B cell (primary cell): Measurements from ENCODE around the gene KDM4F.

Experiments used
- EZH2 ChIP-seq: IDR thresholded peaks from 2 replicates; pipeline ENCODE4 v1.6.1; 2012; ENCODE audit warnings: borderline replicate concordance, low read depth, mild to moderate bottlenecking, moderate library complexity, low read length; ENCODE audit not compliant: insufficient read depth, poor library complexity, severe bottlenecking
- TF ChIP-seq, protein P1 (sequence below): fragments of 200-600 bp; IDR thresholded peaks from one replicate; pipeline ENCODE4 v1.8.0; 2022; ENCODE audit warnings: antibody characterized with exemption, mild to moderate bottlenecking

DNA sequence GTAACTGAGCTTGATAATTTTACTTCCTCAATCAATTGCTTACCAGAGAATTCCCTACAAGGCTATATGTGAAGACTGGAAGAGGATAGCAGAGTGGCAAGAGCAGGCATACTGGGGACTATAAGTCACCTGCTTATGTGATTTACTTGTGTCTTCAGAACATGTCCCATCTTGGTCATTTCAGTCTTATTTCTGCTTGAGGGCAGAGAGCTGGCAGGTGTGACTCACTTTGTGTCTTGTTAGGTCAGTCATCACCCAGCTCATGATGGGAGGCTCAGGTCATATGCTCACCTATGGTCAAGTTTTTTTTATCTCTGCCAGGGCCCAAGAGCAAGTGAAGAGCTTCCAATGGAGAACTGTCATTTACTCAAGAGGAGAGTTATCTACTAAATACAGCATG, 23.7 kb downstream of the KDM4F start:
- TF ChIP-seq, protein P1, sequence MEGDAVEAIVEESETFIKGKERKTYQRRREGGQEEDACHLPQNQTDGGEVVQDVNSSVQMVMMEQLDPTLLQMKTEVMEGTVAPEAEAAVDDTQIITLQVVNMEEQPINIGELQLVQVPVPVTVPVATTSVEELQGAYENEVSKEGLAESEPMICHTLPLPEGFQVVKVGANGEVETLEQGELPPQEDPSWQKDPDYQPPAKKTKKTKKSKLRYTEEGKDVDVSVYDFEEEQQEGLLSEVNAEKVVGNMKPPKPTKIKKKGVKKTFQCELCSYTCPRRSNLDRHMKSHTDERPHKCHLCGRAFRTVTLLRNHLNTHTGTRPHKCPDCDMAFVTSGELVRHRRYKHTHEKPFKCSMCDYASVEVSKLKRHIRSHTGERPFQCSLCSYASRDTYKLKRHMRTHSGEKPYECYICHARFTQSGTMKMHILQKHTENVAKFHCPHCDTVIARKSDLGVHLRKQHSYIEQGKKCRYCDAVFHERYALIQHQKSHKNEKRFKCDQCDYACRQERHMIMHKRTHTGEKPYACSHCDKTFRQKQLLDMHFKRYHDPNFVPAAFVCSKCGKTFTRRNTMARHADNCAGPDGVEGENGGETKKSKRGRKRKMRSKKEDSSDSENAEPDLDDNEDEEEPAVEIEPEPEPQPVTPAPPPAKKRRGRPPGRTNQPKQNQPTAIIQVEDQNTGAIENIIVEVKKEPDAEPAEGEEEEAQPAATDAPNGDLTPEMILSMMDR = no peak
- TF ChIP-seq EZH2 = no peak
